ENCODE data around the gene SEMA5A.

- no peak for TF ChIP-seq CTCF (IDR thresholded peaks at IDR 0.05)
- no peak for TF ChIP-seq POLR2A (IDR thresholded peaks at IDR 0.05)
These were observed 171.8 kb downstream of the SEMA5A start for GRCh38 chr5:9374025-9374424.

All from uterus (tissue), 2 donors.